GM19395 (cell line): Measurements from ENCODE around the gene DLG5.

Experiments
- ATAC-seq: cut with Tn5 transposase; IDR thresholded peaks from one replicate; pipeline ENCODE4 v1.9.1; 2021; ENCODE audit warnings: mild to moderate bottlenecking, moderate library complexity; ENCODE audit not compliant: unreplicated experiment

The DLG5 gene

GRCh38 chr10:77911535-77912123 lies 14.9 kb downstream of the DLG5 start:
- ATAC-seq, result no peak

GRCh38 chr10:77910524-77911145 lies 15.9 kb downstream of the DLG5 start:
- ATAC-seq, result no peak

- no peak for ATAC-seq
Observed at GRCh38 chr10:77909749-77910375, 16.7 kb downstream of the DLG5 start.

- ATAC-seq, result no peak
Observed at GRCh38 chr10:77909021-77909748, 17.4 kb downstream of the DLG5 start.

GRCh38 chr10:77907900-77908717 lies 18.4 kb downstream of the DLG5 start:
- no peak for ATAC-seq

- ATAC-seq, result no peak
Observed at GRCh38 chr10:77907462-77907861, 19.1 kb downstream of the DLG5 start.

GRCh38 chr10:77906951-77907421 lies 19.6 kb downstream of the DLG5 start:
- no peak for ATAC-seq

GRCh38 chr10:77905781-77906180 lies 20.8 kb downstream of the DLG5 start:
- ATAC-seq, result no peak

- ATAC-seq, result no peak
Observed at GRCh38 chr10:77905086-77905748, 21.3 kb downstream of the DLG5 start.

- ATAC-seq, result no peak
Observed at GRCh38 chr10:77904100-77904840, 22.3 kb downstream of the DLG5 start.

- ATAC-seq, result no peak
Observed at GRCh38 chr10:77902159-77902558, 24.4 kb downstream of the DLG5 start.

GRCh38 chr10:77901743-77902142 lies 24.8 kb downstream of the DLG5 start:
- ATAC-seq, result no peak

GRCh38 chr10:77899690-77900089 lies 26.9 kb downstream of the DLG5 start:
- no peak for ATAC-seq

GRCh38 chr10:77899080-77899477 lies 27.5 kb downstream of the DLG5 start:
- no peak for ATAC-seq

- ATAC-seq, result no peak
Observed at GRCh38 chr10:77898323-77899079, 28.1 kb downstream of the DLG5 start.

- ATAC-seq, result no peak
Observed at GRCh38 chr10:77896058-77896457, 30.5 kb downstream of the DLG5 start.

GRCh38 chr10:77894058-77894457 lies 32.5 kb downstream of the DLG5 start:
- ATAC-seq, result no peak

- no peak for ATAC-seq
Observed at GRCh38 chr10:77893386-77893785, 33.2 kb downstream of the DLG5 start.

GRCh38 chr10:77892761-77893160 lies 33.8 kb downstream of the DLG5 start:
- no peak for ATAC-seq
